ENCODE data around the gene CAMLG.

DNA sequence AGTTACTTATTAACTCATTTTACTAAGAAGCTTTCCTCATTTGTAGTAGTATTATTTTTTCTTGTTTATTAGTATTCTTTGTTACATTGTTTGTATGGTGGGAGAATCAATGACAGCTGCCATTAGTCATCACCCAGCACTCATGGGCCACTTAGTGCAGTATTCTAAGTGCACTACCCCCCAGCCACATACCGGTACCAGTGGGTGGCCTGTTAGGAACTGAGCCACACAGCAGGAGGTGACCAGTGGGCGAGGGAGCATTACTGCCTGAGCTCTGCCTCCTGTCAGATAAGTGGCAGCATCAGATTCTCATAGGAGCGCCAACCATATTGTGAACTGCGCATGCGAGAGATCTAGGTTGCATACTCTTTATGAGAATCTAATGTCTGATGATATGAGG is 24.2 kb upstream of the CAMLG start:
- TF ChIP-seq, protein P1, sequence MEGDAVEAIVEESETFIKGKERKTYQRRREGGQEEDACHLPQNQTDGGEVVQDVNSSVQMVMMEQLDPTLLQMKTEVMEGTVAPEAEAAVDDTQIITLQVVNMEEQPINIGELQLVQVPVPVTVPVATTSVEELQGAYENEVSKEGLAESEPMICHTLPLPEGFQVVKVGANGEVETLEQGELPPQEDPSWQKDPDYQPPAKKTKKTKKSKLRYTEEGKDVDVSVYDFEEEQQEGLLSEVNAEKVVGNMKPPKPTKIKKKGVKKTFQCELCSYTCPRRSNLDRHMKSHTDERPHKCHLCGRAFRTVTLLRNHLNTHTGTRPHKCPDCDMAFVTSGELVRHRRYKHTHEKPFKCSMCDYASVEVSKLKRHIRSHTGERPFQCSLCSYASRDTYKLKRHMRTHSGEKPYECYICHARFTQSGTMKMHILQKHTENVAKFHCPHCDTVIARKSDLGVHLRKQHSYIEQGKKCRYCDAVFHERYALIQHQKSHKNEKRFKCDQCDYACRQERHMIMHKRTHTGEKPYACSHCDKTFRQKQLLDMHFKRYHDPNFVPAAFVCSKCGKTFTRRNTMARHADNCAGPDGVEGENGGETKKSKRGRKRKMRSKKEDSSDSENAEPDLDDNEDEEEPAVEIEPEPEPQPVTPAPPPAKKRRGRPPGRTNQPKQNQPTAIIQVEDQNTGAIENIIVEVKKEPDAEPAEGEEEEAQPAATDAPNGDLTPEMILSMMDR (IDR thresholded peaks at IDR 0.05): no peak
- TF ChIP-seq POLR2A (IDR thresholded peaks at IDR 0.05) (no peak), EP300 (IDR thresholded peaks at IDR 0.05; ENCODE audit: low read depth) (no peak)

Data from transverse colon (tissue), 3 donors.